DMS53 treated with DMSO at 0.1 percent for 48 hours (cell line): Measurements from ENCODE around the gene MARCO.

Source experiments
- DNase-seq: peaks from one replicate; lab custom pipeline; 2025; ENCODE audit not compliant: unreplicated experiment; lab: John Stamatoyannopoulos, UW

The MARCO gene

GRCh38 chr2:118942031-118942430, at the start of gene MARCO:
Gene MARCO, plus strand, starts transcription at chr2:118942194. Its CDS starts 107 bp downstream, at chr2:118942301.
- no peak for DNase-seq

GRCh38 chr2:118893100-118893499, 48.9 kb upstream of the MARCO start:
- no peak for DNase-seq

- no peak for DNase-seq
Observed at GRCh38 chr2:118902266-118903028, 39.5 kb upstream of the MARCO start.

GRCh38 chr2:118903029-118903351, 39.0 kb upstream of the MARCO start:
- no peak for DNase-seq

GRCh38 chr2:118903551-118904479, 38.2 kb upstream of the MARCO start:
- no peak for DNase-seq

GRCh38 chr2:118905206-118905605, 36.8 kb upstream of the MARCO start:
- DNase-seq, result no peak

GRCh38 chr2:118906186-118906585, 35.8 kb upstream of the MARCO start:
- DNase-seq, result no peak

- no peak for DNase-seq
Observed at GRCh38 chr2:118907759-118908158, 34.2 kb upstream of the MARCO start.

- no peak for DNase-seq
Observed at GRCh38 chr2:118909191-118909590, 32.8 kb upstream of the MARCO start.

GRCh38 chr2:118911166-118911856, 30.7 kb upstream of the MARCO start:
- DNase-seq, result no peak

GRCh38 chr2:118911936-118912335, 30.1 kb upstream of the MARCO start:
- DNase-seq, result no peak

- no peak for DNase-seq
Observed at GRCh38 chr2:118913131-118913802, 28.7 kb upstream of the MARCO start.

- no peak for DNase-seq
Observed at GRCh38 chr2:118913803-118914645, 28.0 kb upstream of the MARCO start.

GRCh38 chr2:118914721-118915453, 27.1 kb upstream of the MARCO start:
- DNase-seq, result no peak

GRCh38 chr2:118918017-118918416, 24.0 kb upstream of the MARCO start:
- no peak for DNase-seq

- no peak for DNase-seq
Observed at GRCh38 chr2:118921646-118922045, 20.3 kb upstream of the MARCO start.

- DNase-seq, result no peak
Observed at GRCh38 chr2:118922254-118922653, 19.7 kb upstream of the MARCO start.

GRCh38 chr2:118923371-118923770, 18.6 kb upstream of the MARCO start:
- no peak for DNase-seq

GRCh38 chr2:118925476-118925875, 16.5 kb upstream of the MARCO start:
- DNase-seq, result no peak
